Natural killer cell treated with Interleukin-12 subunit alpha and Interleukin-12 subunit beta and Interleukin-15 and Interleukin-18, amount 100 ng/mL, for 72 hours (primary cell): ENCODE results near the gene KCNQ1. TPM values are rescaled to one million over a fixed set of nuclear protein-coding genes. Genes with fewer than 3 reads are reported as not detected.

Experiments used
- ATAC-seq, 2 donors: fragments of 150-1000 bp; cut with Tn5 transposase in 1 of 2; sonication (Bioruptor Pico), chemical (Tn5 transposase) in 1 of 2; 2 replicates each; pipeline ENCODE4 v1.10.0; 2021
- DNase-seq: peaks from one replicate; pipeline ENCODE4 v3.0.0; 2022; ENCODE audit warnings: low spot score
- H3K27ac Mint-ChIP-seq, 2 donors: 1 replicate in 1 of 2; 2 replicates in 1 of 2; pipeline ENCODE4 v1.8.0; 2022; ENCODE audit warnings: mixed read lengths in 2 of 2, mild to moderate bottlenecking in 1 of 2, moderate library complexity in 1 of 2
- H3K27me3 Mint-ChIP-seq, 2 donors: 1 replicate in 1 of 2; 2 replicates in 1 of 2; pipeline ENCODE4 v1.8.0; 2022; ENCODE audit warnings: mixed read lengths in 2 of 2
- H3K36me3 Mint-ChIP-seq: one replicate; pipeline ENCODE4 v1.8.0; 2022; ENCODE audit warnings: mixed read lengths
- H3K4me1 Mint-ChIP-seq, 2 donors: 1 replicate in 1 of 2; 2 replicates in 1 of 2; pipeline ENCODE4 v1.8.0; 2022; ENCODE audit warnings: low read depth in 2 of 2, mixed read lengths in 2 of 2, mild to moderate bottlenecking in 1 of 2
- H3K4me3 Mint-ChIP-seq: one replicate; pipeline ENCODE4 v1.8.0; 2022; ENCODE audit warnings: mixed read lengths
- H3K9me3 Mint-ChIP-seq: 2 replicates; pipeline ENCODE4 v1.8.0; 2022; ENCODE audit warnings: mixed read lengths
- total RNA-seq, 2 donors: library from RNA; stranded (reverse); gene quantifications; one replicate each; pipeline ENCODE4 v1.2.3, GENCODE V29; 2022

Gene KCNQ1
- total RNA-seq, 2 donors from 2014 or later, result 0.19 to 1.4 TPM

- DNase-seq, result peak; percentile 51
- Mint-ChIP-seq H3K9me3 (no peaks in the 10 kb centered on the region), H3K4me3 (no peak overlapping the region), H3K27ac (no peak overlapping the region), H3K4me1 (no peaks in the 10 kb centered on the region), H3K27me3 (peaks cover 14 to 29% of the 10 kb centered on the region in 2 donors), H3K36me3 (no peaks in the 10 kb centered on the region)
- ATAC-seq, result no peak
Observed at GRCh38 chr11:2509481-2510001, 64.7 kb downstream of the KCNQ1 start.

- no peak overlapping the region for H3K27ac Mint-ChIP-seq
- no peak for ATAC-seq
- no peaks in the 10 kb centered on the region for H3K4me1 Mint-ChIP-seq
- H3K9me3 Mint-ChIP-seq, result no peaks in the 10 kb centered on the region
- H3K27me3 Mint-ChIP-seq, result peaks cover 10 to 18% of the 10 kb centered on the region in 2 donors
- DNase-seq, result peak; percentile 44
- H3K36me3 Mint-ChIP-seq, result no peaks in the 10 kb centered on the region
- H3K4me3 Mint-ChIP-seq, result no peak overlapping the region
Observed at GRCh38 chr11:2510626-2511402, 66.0 kb downstream of the KCNQ1 start.

GRCh38 chr11:2511421-2512369 is 66.9 kb downstream of the KCNQ1 start:
- peaks cover 9 to 10% of the 10 kb centered on the region in 2 donors for H3K27me3 Mint-ChIP-seq
- H3K4me3 Mint-ChIP-seq, result no peak overlapping the region
- no peaks in the 10 kb centered on the region for H3K4me1 Mint-ChIP-seq
- H3K9me3 Mint-ChIP-seq, result no peaks in the 10 kb centered on the region
- peak; percentile 58 for DNase-seq
- ATAC-seq, result no peak
- H3K27ac Mint-ChIP-seq, result no peak overlapping the region
- H3K36me3 Mint-ChIP-seq, result no peaks in the 10 kb centered on the region

- H3K27me3 Mint-ChIP-seq, result peaks cover 0 to 4% of the 10 kb centered on the region in 2 donors
- H3K4me3 Mint-ChIP-seq, result no peak overlapping the region
- no peak overlapping the region for H3K27ac Mint-ChIP-seq
- H3K36me3 Mint-ChIP-seq, result no peaks in the 10 kb centered on the region
- H3K4me1 Mint-ChIP-seq, result no peaks in the 10 kb centered on the region
- no peaks in the 10 kb centered on the region for H3K9me3 Mint-ChIP-seq
- no peak for ATAC-seq
- peak; percentile 59 for DNase-seq
Observed at GRCh38 chr11:2512431-2513407, 67.9 kb downstream of the KCNQ1 start.

GRCh38 chr11:2513441-2513840 is 68.6 kb downstream of the KCNQ1 start:
- DNase-seq, result peak; percentile 56

GRCh38 chr11:2515401-2516275 is 70.8 kb downstream of the KCNQ1 start:
- DNase-seq, result peak; percentile 49
- no peaks in the 10 kb centered on the region for H3K36me3 Mint-ChIP-seq
- H3K4me3 Mint-ChIP-seq, result no peak overlapping the region
- no peaks in the 10 kb centered on the region for H3K27me3 Mint-ChIP-seq
- no peaks in the 10 kb centered on the region for H3K9me3 Mint-ChIP-seq
- ATAC-seq, result no peak
- H3K27ac Mint-ChIP-seq, result no peak overlapping the region
- H3K4me1 Mint-ChIP-seq, result no peaks in the 10 kb centered on the region

More at GRCh38 chr11:2513441-2513840, 68.6 kb downstream of the KCNQ1 start:
- ATAC-seq, result no peak
- no peaks in the 10 kb centered on the region for H3K4me1 Mint-ChIP-seq
- H3K27me3 Mint-ChIP-seq, result peaks cover 0 to 4% of the 10 kb centered on the region in 2 donors
- H3K36me3 Mint-ChIP-seq, result no peaks in the 10 kb centered on the region
- H3K27ac Mint-ChIP-seq, result no peak overlapping the region
- no peak overlapping the region for H3K4me3 Mint-ChIP-seq
- no peaks in the 10 kb centered on the region for H3K9me3 Mint-ChIP-seq

GRCh38 chr11:2516276-2517015 is 71.6 kb downstream of the KCNQ1 start:
- no peak for ATAC-seq
- Mint-ChIP-seq H3K9me3 (no peaks in the 10 kb centered on the region), H3K27ac (no peak overlapping the region), H3K4me3 (no peak overlapping the region), H3K27me3 (no peaks in the 10 kb centered on the region), H3K36me3 (no peaks in the 10 kb centered on the region), H3K4me1 (no peaks in the 10 kb centered on the region)
- peak; percentile 51 for DNase-seq

GRCh38 chr11:2517016-2517385 is 72.2 kb downstream of the KCNQ1 start:
- no peaks in the 10 kb centered on the region for H3K27me3 Mint-ChIP-seq
- ATAC-seq, result no peak
- no peak overlapping the region for H3K27ac Mint-ChIP-seq
- no peak for DNase-seq
- H3K36me3 Mint-ChIP-seq, result no peaks in the 10 kb centered on the region
- H3K4me3 Mint-ChIP-seq, result no peak overlapping the region
- no peaks in the 10 kb centered on the region for H3K4me1 Mint-ChIP-seq
- no peaks in the 10 kb centered on the region for H3K9me3 Mint-ChIP-seq

- no peaks in the 10 kb centered on the region for H3K27me3 Mint-ChIP-seq
- no peak for ATAC-seq
- H3K9me3 Mint-ChIP-seq, result no peaks in the 10 kb centered on the region
- no peak overlapping the region for H3K4me3 Mint-ChIP-seq
- H3K36me3 Mint-ChIP-seq, result no peaks in the 10 kb centered on the region
- DNase-seq, result peak; percentile 51
- no peaks in the 10 kb centered on the region for H3K4me1 Mint-ChIP-seq
- no peak overlapping the region for H3K27ac Mint-ChIP-seq
Observed at GRCh38 chr11:2517386-2518064, 72.7 kb downstream of the KCNQ1 start.

- H3K4me3 Mint-ChIP-seq, result no peak overlapping the region
- H3K27ac Mint-ChIP-seq, result no peak overlapping the region
- H3K36me3 Mint-ChIP-seq, result no peaks in the 10 kb centered on the region
- DNase-seq (peak; percentile 38), ATAC-seq (no peak)
- no peaks in the 10 kb centered on the region for H3K27me3 Mint-ChIP-seq
- no peaks in the 10 kb centered on the region for H3K4me1 Mint-ChIP-seq
- H3K9me3 Mint-ChIP-seq, result no peaks in the 10 kb centered on the region
Observed at GRCh38 chr11:2518111-2518982, 73.5 kb downstream of the KCNQ1 start.

- Mint-ChIP-seq H3K9me3 (no peaks in the 10 kb centered on the region), H3K36me3 (no peaks in the 10 kb centered on the region), H3K4me1 (no peaks in the 10 kb centered on the region), H3K27ac (no peak overlapping the region), H3K4me3 (no peak overlapping the region), H3K27me3 (no peaks in the 10 kb centered on the region)
- no peak for ATAC-seq
- DNase-seq, result no peak
Observed at GRCh38 chr11:2518983-2519340, 74.2 kb downstream of the KCNQ1 start.
